HG03460 (cell line): ENCODE measurements around the gene FAM81B.
A peak's percentile ranks its signal among the peaks of the same experiment; 100 is the strongest.

ENCODE experiments used
- ATAC-seq: cut with Tn5 transposase; IDR thresholded peaks from one replicate; pipeline ENCODE4 v1.9.1; 2021; ENCODE audit not compliant: unreplicated experiment

FAM81B gene

GRCh38 chr5:95398989-95399388, 7.8 kb downstream of the FAM81B start:
- ATAC-seq, result no peak

- no peak for ATAC-seq
Measured at GRCh38 chr5:95401626-95402025, 10.5 kb downstream of the FAM81B start.

- ATAC-seq, result no peak
Measured at GRCh38 chr5:95403996-95404395, 12.8 kb downstream of the FAM81B start.

GRCh38 chr5:95406426-95407090, 15.4 kb downstream of the FAM81B start:
- no peak for ATAC-seq

- no peak for ATAC-seq
Measured at GRCh38 chr5:95410279-95410678, 19.1 kb downstream of the FAM81B start.

- no peak for ATAC-seq
Measured at GRCh38 chr5:95411474-95411873, 20.3 kb downstream of the FAM81B start.

GRCh38 chr5:95414451-95414850, 23.3 kb downstream of the FAM81B start:
- ATAC-seq, result no peak

- no peak for ATAC-seq
Measured at GRCh38 chr5:95417971-95418370, 26.8 kb downstream of the FAM81B start.

GRCh38 chr5:95422838-95423237, 31.7 kb downstream of the FAM81B start:
- ATAC-seq, result no peak

GRCh38 chr5:95424016-95424415, 32.9 kb downstream of the FAM81B start:
- no peak for ATAC-seq

- no peak for ATAC-seq
Measured at GRCh38 chr5:95424526-95424925, 33.4 kb downstream of the FAM81B start.

GRCh38 chr5:95426227-95426626, 35.1 kb downstream of the FAM81B start:
- no peak for ATAC-seq

- ATAC-seq, result no peak
Measured at GRCh38 chr5:95432779-95433178, 41.6 kb downstream of the FAM81B start.

- ATAC-seq, result no peak
Measured at GRCh38 chr5:95439801-95440493, 48.8 kb downstream of the FAM81B start.

- ATAC-seq, result no peak
Measured at GRCh38 chr5:95440825-95441224, 49.7 kb downstream of the FAM81B start.

- ATAC-seq, result no peak
Measured at GRCh38 chr5:95441636-95442035, 50.5 kb downstream of the FAM81B start.

- ATAC-seq, result no peak
Measured at GRCh38 chr5:95445442-95445841, 54.3 kb downstream of the FAM81B start.

GRCh38 chr5:95445995-95446394, 54.8 kb downstream of the FAM81B start:
- ATAC-seq, result no peak

- ATAC-seq, result peak; percentile 56
Measured at GRCh38 chr5:95446560-95447221, 55.5 kb downstream of the FAM81B start.

GRCh38 chr5:95447961-95448360, 56.8 kb downstream of the FAM81B start:
- ATAC-seq, result no peak

- no peak for ATAC-seq
Measured at GRCh38 chr5:95448789-95449188, 57.6 kb downstream of the FAM81B start.

GRCh38 chr5:95449460-95449859, 58.3 kb downstream of the FAM81B start:
- ATAC-seq, result no peak
